HG02610 (cell line): Measurements from ENCODE around the gene NOC4L.
"Not testable (repeated sequence)": the region's sequence is repeated elsewhere in the genome, so short reads cannot be mapped to it uniquely, and the experiment has no call there.

Experiments used
- ATAC-seq: cut with Tn5 transposase; IDR thresholded peaks from one replicate; pipeline ENCODE4 v1.9.1; 2021; ENCODE audit warnings: mild to moderate bottlenecking, moderate library complexity; ENCODE audit not compliant: unreplicated experiment

The NOC4L gene

DNA sequence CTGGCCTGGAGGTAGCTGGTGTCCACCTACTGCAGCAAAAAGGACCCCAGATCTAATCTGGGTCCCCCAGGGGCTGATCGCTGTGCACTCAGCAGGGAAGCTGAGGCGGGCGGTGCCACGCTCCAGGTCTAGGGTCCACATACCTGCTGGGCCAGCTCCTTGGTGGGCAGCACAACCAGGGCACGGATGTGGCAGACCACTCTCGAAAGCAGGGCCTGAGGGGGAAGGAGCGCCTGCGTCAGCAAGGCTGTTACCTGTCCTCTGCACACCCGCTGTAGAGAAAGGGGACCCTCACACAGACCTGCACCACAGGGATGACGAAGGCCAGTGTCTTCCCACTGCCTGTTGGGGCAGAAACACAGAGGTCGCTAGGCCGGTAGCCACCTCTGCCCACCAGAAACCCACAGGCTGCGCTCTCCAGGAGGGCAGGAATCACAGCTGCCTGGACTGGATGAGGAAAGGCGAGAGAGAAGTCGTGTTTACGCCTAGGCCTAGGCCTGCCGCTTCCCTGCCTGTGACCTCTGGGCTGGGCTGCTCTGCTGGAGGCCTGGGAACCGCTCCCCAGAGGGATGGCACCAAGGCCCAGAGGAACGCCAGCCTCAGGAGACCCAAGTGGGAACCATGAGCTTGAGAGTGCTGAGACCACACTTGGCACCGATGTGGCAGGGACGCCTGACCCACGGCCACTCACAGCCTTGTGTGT is 2.1 kb upstream of the NOC4L start:
- no peak for ATAC-seq

DNA sequence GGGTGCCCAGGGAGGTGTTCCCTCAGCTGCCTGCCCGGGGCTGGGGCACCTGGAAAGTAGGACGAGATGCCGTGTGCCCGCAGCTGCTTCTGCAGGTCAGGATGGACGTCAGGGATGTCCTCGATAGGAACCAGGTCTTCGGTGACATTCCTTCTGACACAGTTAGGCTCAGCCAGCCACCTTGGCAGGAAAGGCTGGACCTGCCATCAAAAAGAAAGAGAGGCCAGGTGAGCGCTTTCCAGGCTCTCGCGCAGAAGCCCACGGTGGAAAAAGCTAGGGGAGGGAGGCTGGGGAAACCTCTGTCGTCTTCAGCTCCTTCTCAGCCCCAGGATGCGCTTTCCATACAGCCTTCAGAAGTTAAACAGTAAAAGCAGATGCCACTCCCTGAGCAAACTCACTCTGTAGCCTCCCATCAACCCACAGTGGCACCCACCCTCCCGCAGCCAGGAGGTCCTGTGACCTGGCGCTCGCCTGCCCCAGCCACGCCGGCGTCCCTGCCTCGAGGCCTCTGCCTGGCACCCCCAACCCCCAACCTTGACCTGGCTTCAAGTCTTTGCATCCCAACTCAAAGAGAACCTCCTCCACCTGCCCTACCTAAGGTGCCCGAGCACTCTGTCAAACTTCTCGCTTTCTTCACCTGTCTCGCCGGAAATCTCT is 1.4 kb upstream of the NOC4L start:
- no peak for ATAC-seq

DNA sequence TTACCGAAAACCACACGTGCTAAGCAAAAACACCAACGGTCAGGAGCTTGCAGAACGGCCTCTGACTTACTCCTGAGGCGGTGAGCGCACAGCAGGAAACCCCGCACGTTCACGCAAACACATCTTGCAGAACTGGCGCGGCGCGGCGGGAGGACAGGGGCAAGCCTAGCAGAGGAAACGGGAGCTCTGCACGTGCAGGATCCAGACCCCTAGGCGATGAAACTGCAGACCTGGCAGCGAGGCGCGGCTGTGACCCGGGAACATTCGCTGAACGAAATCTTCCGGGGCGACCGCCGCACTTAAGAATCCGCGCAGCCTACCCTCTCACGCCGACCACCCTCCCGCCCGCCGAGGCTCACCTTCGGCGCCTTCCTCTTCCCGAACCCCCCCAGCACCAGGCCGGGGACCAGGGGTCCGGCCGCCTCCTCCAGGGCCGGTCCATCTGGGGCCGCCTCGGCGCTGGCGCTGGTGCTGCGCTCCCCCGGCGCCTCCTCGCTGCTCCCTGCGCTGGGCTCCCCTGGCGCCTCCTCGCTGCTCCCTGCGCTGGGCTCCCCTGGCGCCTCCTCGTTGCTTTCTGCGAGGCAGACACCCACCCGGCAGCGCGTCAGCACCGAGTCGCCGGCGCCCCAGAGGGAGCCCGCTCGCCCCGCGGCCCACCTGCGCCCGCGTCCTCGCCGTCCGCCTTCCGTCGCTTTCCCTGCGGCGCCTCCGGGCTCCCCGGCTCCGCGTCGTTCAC is 753 bp upstream of the NOC4L start:
- peak; percentile 18 for ATAC-seq

DNA sequence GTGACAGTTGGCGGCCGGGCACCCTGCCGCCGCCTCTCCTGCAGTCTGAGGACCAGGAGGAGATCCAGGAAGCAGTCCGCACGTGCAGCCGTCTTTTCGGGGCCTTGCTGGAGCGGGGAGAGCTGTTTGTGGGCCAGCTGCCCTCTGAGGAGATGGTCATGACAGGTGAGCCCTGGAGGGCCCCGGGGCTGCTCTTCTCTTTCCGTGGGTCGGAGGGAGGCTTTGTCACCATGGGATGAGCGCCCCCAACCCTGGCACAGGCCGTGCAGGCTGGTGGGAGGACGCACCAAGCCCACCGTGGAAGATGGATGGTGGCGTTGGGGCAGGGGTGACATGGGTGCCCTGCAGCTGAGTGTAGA is 532 bp downstream of the NOC4L start:
- ATAC-seq = no peak

DNA sequence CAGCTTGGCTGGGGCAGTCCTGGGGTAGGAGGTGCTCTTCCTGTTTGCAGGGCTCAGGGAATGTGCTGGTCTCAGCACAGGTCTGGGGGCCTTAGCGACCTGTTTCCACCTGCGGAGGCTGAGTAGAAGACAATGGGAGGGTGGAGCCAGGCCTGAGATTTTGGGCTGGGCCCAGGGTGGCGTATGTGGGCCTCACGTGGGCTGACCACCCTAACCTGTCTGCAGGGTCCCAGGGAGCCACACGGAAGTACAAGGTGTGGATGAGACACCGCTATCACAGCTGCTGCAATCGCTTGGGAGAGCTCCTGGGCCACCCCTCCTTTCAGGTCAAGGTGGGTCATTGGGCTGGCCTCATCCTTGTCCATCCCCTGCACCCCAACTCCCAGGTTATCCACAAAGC is 1.1 kb downstream of the NOC4L start:
- no peak for ATAC-seq

DNA sequence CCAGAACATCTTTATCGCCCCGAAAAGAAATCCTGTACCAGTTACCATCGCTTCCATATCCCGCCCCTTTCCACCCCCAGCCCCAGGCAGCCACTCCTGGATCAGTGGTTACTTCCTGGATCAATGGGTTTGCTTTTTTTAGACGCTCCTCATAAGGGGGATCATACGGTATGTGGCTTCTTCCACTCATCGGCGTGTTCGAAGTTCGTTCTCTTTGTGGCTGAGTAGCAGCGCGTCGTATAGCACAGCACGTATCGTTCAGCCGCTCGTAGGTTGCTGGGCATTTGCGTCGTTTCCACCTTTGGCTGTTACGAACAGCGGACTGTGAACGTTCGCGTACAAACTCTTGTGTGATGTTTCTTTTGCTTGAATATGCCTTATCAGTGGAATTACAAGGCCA is 1.8 kb downstream of the NOC4L start:
- no peak for ATAC-seq

DNA sequence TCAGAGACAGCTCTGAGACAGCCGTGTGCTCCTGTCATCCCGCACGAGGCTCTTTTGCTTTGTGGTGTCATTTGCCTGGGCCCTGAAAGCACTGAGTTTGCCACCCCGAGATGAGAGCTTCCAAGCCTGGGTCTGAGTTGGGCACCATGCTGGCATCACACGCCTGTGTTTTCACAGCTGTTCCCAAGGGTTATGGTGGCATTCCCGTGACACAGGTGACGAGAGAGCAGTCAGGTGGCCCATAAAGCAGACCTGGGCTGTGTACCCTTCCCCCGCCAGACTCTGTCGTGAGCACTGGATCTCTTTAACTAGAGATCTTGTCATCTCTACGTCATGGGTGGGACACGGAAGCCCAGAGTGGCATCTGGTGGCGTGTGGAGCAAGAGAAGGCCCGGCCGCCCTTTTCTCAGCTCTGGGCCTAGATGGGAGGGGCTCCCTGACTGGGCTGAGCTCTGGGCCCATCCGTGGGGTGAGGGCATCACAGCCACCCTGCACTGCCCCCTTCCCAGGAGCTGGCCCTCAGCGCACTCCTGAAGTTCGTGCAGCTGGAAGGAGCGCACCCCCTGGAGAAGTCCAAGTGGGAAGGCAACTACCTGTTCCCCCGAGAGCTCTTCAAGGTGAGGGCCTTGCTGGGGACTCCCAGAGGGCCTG is 2.6 kb downstream of the NOC4L start:
- no peak for ATAC-seq

DNA sequence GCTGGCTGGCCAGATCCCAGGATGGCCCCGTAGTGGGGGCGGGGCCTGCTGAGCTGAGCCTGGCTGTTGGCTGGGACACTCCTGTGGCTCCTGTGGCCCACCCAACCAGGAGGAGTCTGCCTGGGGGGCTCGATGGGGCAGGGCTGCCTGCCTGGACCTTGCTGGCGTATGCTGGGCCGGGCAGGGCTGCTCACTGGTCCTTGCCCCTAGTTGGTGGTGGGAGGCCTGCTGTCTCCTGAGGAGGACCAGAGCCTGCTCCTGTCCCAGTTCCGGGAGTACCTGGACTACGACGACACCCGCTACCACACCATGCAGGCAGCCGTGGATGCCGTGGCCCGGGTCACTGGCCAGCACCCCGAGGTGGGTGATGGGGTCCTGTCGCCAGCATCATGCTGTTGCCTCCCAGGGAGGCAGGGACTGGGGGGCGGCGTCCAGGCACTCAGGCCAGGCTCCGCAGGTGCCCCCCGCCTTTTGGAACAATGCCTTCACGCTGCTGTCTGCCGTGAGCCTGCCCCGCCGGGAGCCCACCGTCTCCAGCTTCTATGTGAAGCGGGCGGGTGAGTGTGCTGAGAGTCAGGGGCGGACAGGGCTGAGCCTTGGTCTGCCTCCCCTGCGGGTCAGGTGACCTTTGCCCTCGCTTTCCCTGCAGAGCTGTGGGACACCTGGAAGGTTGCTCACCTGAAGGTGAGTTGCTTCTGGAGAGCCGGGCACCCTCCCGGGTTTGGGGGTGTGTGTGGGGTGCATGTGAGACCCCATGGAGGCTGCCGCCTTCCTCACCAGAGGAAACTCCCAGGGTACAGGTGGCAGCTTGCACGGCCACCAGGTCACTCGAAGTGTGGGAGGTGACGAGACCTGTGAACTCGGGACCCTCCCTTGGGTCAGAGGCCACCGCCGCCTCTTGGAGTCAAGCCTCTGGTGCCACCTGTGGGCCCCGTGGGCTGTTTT is 3.4 kb downstream of the NOC4L start:
- no peak for ATAC-seq

DNA sequence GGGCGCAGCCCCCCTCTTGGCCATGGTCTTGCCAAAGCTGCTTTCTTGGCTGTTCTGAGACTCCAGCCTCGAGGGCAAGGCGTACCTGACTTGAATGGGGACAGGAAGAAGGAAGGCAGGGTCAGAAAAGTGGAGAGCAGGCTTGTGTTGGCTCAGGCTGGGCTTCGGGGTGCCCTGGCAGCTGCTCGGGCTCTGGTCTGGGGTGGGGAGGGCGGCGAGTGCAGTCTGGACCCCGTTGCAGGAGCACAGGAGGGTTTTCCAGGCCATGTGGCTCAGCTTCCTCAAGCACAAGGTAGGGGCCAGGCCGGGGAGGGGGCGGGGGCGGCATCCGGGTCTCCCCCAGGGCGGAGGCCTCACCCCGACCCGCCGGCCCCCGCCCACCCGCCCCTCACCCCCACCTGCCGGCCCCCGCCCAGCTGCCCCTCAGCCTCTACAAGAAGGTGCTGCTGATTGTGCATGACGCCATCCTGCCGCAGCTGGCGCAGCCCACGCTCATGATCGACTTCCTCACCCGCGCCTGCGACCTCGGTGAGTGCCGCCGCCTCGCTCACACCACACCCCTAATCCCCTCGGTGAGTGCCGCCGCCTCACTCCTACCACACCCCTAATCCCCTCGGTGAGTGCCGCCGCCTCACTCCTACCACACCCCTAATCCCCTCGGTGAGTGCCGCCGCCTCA is 4.2 kb downstream of the NOC4L start:
- ATAC-seq = no peak

DNA sequence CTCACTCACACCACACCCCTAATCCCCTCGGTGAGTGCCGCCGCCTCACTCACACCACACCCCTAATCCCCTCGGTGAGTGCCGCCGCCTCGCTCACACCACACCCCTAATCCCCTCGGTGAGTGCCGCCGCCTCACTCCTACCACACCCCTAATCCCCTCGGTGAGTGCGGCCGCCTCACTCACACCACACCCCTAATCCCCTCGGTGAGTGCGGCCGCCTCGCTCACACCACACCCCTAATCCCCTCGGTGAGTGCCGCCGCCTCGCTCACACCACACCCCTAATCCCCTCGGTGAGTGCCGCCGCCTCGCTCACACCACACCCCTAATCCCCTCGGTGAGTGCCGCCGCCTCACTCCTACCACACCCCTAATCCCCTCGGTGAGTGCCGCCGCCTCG is 5.3 kb downstream of the NOC4L start:
- not testable (repeated sequence) for ATAC-seq

DNA sequence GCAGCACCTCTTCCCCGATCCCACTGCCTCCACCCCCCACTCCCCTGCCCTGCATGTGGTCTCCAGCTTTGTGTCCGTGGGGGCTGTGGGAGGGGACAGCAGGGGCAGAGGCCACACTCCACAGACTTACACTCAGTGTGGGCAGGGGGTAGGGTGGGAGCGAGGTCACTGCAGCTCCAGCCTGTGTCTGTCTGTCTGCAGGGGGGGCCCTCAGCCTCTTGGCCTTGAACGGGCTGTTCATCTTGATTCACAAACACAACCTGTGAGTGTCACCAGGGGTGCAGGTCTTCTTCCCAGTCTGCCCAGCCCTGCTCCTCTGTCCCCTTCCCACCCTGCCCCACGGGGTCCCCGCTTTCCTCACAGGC is 6.5 kb downstream of the NOC4L start:
- ATAC-seq = no peak

DNA sequence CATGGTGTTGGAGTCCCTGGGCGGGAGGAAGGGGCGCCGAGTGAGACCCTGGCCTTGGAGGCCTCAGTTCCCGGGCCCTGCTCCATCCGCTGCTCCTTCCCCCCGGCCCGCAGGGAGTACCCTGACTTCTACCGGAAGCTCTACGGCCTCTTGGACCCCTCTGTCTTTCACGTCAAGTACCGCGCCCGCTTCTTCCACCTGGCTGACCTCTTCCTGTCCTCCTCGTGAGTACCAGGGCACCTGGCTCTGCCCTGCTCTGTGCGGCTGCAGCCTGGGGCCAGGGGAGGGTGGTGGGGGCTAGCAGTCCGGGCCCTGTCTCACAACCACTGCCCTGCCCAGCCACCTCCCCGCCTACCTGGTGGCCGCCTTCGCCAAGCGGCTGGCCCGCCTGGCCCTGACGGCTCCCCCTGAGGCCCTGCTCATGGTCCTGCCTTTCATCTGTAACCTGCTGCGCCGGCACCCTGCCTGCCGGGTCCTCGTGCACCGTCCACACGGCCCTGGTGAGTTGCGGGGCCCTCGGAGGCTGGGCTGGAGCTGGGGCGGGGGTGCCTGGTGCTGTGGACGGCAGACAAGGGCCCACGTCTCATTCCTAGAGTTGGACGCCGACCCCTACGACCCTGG is 7.0 kb downstream of the NOC4L start:
- ATAC-seq = no peak

DNA sequence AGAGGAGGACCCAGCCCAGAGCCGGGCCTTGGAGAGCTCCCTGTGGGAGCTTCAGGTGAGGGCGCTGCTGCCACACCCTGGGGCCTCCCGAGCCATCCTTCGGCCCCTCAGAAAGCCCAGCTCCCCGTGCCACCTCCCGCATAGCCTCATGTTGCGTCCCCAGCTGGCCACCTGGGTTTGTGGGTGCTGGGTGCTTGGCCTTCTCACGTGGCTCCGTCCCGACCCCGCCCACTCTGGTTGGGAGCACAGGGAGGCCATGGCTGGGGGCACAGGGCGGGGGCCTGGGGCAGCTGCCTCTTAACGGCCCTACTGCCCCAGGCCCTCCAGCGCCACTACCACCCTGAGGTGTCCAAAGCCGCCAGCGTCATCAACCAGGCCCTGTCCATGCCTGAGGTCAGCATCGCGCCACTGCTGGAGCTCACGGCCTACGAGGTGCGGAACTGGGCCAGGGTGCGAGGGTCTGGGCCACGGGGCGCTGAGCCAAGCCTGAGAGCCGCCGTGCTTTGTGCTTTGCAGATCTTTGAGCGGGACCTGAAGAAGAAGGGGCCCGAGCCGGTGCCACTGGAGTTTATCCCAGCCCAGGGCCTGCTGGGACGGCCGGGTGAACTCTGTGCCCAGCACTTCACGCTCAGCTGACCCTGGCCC is 7.6 kb downstream of the NOC4L start:
- ATAC-seq = no peak

DNA sequence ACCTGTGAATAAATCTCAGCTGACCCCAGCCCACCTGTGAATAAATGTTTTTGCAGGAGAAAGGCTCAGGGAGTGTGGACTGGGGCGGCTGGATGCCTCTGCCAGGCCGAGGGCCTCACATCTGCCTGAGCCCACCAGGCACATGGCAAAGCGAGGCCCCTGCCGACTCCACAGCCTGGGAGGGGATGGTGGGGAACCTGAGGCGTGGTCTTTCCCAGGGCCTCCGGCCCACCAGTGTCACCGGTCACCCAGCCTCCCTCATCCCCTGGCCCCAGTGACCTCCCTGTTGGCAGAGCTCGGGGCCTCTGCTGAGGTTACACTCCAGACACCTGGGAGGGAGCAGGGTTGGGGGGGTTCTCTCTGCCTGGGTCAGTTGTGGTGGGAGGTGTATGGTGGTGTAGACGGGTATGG is 8.2 kb downstream of the NOC4L start:
- ATAC-seq = no peak

DNA sequence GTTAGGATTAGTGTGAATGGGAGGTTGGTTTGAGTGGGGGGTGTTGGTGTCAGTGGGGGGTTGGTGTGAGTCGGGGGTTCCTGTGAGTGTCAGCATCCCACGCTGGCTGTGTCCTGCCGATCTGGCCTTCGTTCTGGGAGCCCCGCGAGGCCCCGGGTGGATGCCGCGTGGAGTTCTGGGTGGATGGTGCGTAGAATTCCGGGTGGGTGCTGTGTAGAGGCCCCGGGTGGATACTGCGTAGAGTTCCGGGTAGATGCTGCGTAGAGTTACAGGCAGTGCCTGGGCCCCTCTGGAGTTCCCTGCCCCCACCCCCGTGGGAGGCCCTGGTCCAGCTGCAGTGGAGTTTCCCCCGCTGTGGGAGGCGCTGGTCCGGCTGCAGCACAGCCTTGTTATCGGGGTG is 8.7 kb downstream of the NOC4L start:
- ATAC-seq = no peak

DNA sequence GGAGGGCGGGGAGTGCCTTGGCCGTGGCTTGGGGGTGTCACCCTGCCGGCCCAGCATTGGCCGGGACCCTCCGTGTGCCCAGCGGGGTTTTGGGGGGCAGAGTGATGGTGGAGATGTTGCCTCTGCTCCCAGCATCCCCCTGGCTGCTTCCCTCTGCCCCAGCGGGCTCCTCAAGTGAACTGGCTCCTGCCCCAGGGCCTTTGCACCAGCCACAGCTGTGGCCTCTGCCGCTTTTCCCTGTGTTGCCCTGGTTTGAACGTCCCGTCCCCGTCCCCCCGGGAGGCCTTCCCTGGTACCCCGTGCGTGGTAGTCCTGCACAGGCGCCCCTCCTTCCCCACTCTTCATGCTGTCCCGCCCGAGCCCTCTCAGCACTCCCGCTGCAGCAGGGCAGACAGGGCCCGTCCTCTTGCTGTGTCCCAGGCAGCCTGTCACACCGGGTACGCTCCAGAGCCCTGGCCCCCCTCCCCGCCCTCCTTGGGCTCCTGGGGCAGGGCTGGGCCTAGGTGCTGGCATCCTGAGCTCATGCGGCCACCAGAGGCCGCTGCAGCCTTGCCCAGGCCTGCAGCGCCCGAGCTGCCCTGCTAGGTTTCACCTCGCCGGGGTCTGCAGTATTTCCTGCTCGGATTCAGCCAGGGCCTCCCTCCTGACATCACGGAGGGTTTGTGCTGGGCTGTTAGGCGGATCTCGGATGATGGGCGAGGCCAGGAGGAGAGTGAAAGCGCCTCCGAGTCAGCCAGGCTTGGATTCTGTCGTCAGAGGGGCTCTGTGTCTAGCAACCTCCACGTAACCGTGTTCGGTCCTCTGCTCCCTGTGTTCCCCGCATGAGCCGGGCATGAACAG is 9.5 kb downstream of the NOC4L start:
- ATAC-seq = peak; percentile 76

DNA sequence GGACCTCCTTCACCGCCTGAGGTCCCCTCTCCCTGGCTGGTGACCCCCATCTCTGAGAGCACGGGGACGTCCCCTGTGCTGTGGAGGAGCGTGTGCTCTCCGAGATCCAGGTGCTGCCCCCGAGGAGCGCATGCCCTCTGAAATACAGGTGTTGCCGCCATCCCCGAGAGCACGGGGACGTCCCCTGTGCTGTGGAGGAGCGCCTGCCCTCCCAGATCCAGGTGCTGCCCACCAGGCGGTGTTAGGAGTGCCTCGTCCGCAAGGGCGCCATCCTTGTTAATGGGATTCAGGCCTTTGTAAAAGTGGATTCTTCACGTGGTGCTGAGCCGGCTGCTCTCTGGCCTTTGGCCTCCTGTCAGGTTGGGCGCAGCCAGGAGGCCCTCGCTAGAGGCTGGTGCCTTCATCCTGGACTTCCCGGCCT is 10.1 kb downstream of the NOC4L start:
- no peak for ATAC-seq
